Lower lobe of right lung (tissue), 2 donors: ENCODE results near the gene CRKL. TPM values are rescaled to one million over a fixed set of nuclear protein-coding genes. Genes with fewer than 3 reads are reported as not detected.

ENCODE experiments used
- ATAC-seq, 2 donors: fragments of 200-7000 bp; cut with Tn5 transposase; one replicate each; pipeline ENCODE4 v1.9.1; 2020 to 2022; ENCODE audit warnings: mild to moderate bottlenecking in 2 of 2, moderate library complexity in 2 of 2
- DNase-seq: peaks from one replicate; pipeline ENCODE4 v3.0.0-alpha.2; 2020
- H3K27ac ChIP-seq: fragments of 200-600 bp; one replicate; pipeline ENCODE4 v1.8.0; 2022
- H3K27me3 ChIP-seq: fragments of 200-600 bp; one replicate; pipeline ENCODE4 v1.8.0; 2022; ENCODE audit warnings: low read depth
- H3K36me3 ChIP-seq: fragments of 200-600 bp; one replicate; pipeline ENCODE4 v1.8.0; 2022; ENCODE audit warnings: mild to moderate bottlenecking
- H3K4me1 ChIP-seq: fragments of 200-600 bp; one replicate; pipeline ENCODE4 v1.8.0; 2022
- H3K4me3 ChIP-seq: fragments of 200-600 bp; one replicate; pipeline ENCODE4 v1.8.0; 2022; ENCODE audit warnings: mild to moderate bottlenecking
- H3K9me3 ChIP-seq: fragments of 200-600 bp; one replicate; pipeline ENCODE4 v1.8.0; 2022
- CTCF ChIP-seq: fragments of 200-600 bp; IDR thresholded peaks from one replicate; pipeline ENCODE4 v1.8.0; 2022; ENCODE audit warnings: antibody characterized with exemption, mild to moderate bottlenecking
- intact Hi-C: fragments of 100-400 bp; cut with DNase I; formaldehyde crosslinking; loops from one replicate; pipeline ENCODE4 v1.11.0; 2022
- long read RNA-seq: library from polyadenylated mRNA; unstranded; transcript quantifications from one replicate; pipeline ENCODE4 v2.0.0, GENCODE V29; 2021
- total RNA-seq: library from RNA; stranded (reverse); fragmentation: NEBNext Ultra II Directional; extraction: Animal tissue kit (Norgen Biotek cat#: 25700); gene quantifications from one replicate; pipeline ENCODE4 v1.2.1, GENCODE V29; 2021
- donor health status: DM: no; HTN: yes; CAD: no; lungs with severe emphysema.

CRKL gene
- 53.5 TPM for total RNA-seq
- long read RNA-seq, full-length matches to known transcripts: 31 of 64 reads
- long read RNA-seq, partial matches to known transcripts: 30 of 64 reads
- long read RNA-seq, other reads (novel, unspliced or antisense): 3 of 64 reads

DNA sequence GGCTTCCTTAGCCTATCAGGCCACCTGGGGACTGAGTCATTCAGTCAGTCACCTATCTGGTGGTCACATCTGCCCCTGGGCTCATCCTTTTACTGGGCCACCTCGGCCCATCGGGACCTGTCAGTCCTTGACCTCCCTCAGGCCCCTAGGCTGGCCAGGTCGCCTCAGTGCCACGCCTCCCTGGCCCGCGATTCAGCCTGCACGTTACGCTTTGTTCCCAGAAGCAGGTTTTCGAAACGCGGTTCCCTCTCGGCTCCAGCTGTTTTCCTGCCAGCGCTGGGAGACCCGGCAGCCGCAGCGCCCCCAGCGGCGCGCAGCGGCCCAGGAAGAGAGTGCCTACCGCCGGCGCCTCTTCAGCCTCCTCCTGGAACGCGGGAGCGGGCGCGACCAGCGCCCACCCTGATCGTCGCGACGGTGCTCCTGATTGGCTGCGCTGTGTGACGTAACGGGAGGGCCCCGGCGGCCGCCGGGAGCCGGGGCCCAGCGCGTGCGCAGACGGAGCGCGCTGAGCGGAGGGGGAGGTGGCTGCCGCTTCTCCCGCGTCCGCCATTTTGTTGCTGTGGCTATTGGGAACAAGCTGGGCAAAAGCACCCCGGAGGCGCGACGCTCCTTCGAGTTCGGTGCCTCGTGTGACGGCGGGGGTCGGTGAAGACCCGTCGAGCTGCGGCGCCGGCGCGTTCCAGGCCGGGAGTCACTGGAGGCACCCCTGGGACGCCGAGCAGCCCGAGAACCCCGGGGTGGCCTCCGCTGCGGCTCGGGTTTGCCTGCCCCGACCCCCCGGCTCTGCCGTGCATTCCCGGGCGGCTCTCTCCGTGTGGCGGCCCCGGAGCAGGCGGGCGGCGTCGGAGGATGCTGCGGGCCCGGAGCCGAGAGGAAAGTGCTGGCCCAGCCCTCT, at the start of gene CRKL:
CRKL (plus strand) TSS at position 492 of the 895 bp plus-strand sequence. CDS start 528 bp downstream, outside the sequence.
- intact Hi-C loops: no loop called here

GRCh38 chr22:20868025-20868962, 48.9 kb upstream of the CRKL start:
- intact Hi-C loops: no loop called here
- TF ChIP-seq CTCF: no peak
- H3K36me3 ChIP-seq: peaks cover 35% of the 10 kb centered on the region
- H3K4me3 ChIP-seq: no peak overlapping the region
- ATAC-seq (no peak), DNase-seq (no peak)
- no peaks in the 10 kb centered on the region for H3K9me3 ChIP-seq
- no peaks in the 10 kb centered on the region for H3K27me3 ChIP-seq
- H3K27ac ChIP-seq: peak overlapping the region; percentile 77
- H3K4me1 ChIP-seq: peaks cover 46% of the 10 kb centered on the region

More for the DNA sequence above, at the start of gene CRKL:
- Histone ChIP-seq H3K27me3 (no peaks in the 10 kb centered on the region), H3K27ac (peak within 1 kb of the TSS; percentile 94), H3K4me1 (peaks cover 38% of the 10 kb centered on the region), H3K9me3 (no peaks in the 10 kb centered on the region), H3K36me3 (no peaks in the 10 kb centered on the region), H3K4me3 (peak within 1 kb of the TSS; percentile 87)
- peak; percentile 85 for TF ChIP-seq CTCF
- peak; percentile 99 for ATAC-seq
- peak; percentile 98 for DNase-seq

- H3K4me1 ChIP-seq: peaks cover 39% of the 10 kb centered on the region
- H3K27ac ChIP-seq: no peak overlapping the region
- no peak for ATAC-seq
Observed at GRCh38 chr22:20869234-20869633, 48.0 kb upstream of the CRKL start.

GRCh38 chr22:20873214-20873613, 44.0 kb upstream of the CRKL start:
- H3K27me3 ChIP-seq: no peaks in the 10 kb centered on the region
- H3K36me3 ChIP-seq: peaks cover 67% of the 10 kb centered on the region
- TF ChIP-seq CTCF: no peak
- no peaks in the 10 kb centered on the region for H3K9me3 ChIP-seq
- intact Hi-C loops: no loop called here
- DNase-seq (no peak), ATAC-seq (no peak)
- H3K4me3 ChIP-seq: no peak overlapping the region
- H3K4me1 ChIP-seq: peaks cover 3% of the 10 kb centered on the region
- no peak overlapping the region for H3K27ac ChIP-seq

More at GRCh38 chr22:20869234-20869633, 48.0 kb upstream of the CRKL start:
- TF ChIP-seq CTCF: no peak
- Histone ChIP-seq H3K9me3 (no peaks in the 10 kb centered on the region), H3K4me3 (no peak overlapping the region), H3K36me3 (peaks cover 36% of the 10 kb centered on the region), H3K27me3 (no peaks in the 10 kb centered on the region)
- no peak for DNase-seq
- intact Hi-C loops: no loop called here

GRCh38 chr22:20875296-20875695, 41.9 kb upstream of the CRKL start:
- Histone ChIP-seq H3K36me3 (peaks cover 66% of the 10 kb centered on the region), H3K9me3 (no peaks in the 10 kb centered on the region), H3K4me1 (no peaks in the 10 kb centered on the region), H3K27me3 (no peaks in the 10 kb centered on the region), H3K4me3 (no peak overlapping the region), H3K27ac (no peak overlapping the region)
- DNase-seq: no peak
- ATAC-seq: no peak
- TF ChIP-seq CTCF: no peak
- intact Hi-C loops: no loop called here
